SK-N-SH treated with all-trans-retinoic acid at 6 μM for 48 hours (cell line): ENCODE measurements around the gene ZNF236.

Source experiments
- ARNTL ChIP-seq: fragments of 450-650 bp; formaldehyde crosslinking; IDR thresholded peaks from 2 replicates; pipeline ENCODE4 v1.5.0; 2020; ENCODE audit warnings: low read depth, mild to moderate bottlenecking, moderate library complexity, borderline replicate concordance
- ESRRG ChIP-seq: fragments of 250-450 bp; sonication (Bioruptor Pico); IDR thresholded peaks from 2 replicates; pipeline ENCODE4 v1.6.1; 2021; ENCODE audit warnings: mild to moderate bottlenecking
- GLIS3 ChIP-seq: fragments of 250-450 bp; sonication (Bioruptor Pico); IDR thresholded peaks from 2 replicates; pipeline ENCODE4 v1.5.0; 2020; ENCODE audit warnings: mild to moderate bottlenecking, moderate library complexity
- ISL1 ChIP-seq: fragments of 250-450 bp; sonication (Bioruptor Pico); IDR thresholded peaks from 2 replicates; pipeline ENCODE4 v2.1.2; 2022; ENCODE audit warnings: mild to moderate bottlenecking, moderate library complexity
- OSR1 ChIP-seq: fragments of 250-450 bp; sonication (Bioruptor Pico); IDR thresholded peaks from 2 replicates; pipeline ENCODE4 v1.8.0; 2022; ENCODE audit warnings: moderate library complexity, mild to moderate bottlenecking, inconsistent platforms
- POU6F1 ChIP-seq: fragments of 250-450 bp; sonication (Bioruptor Pico); IDR thresholded peaks from 2 replicates; pipeline ENCODE4 v1.8.0; 2021; ENCODE audit warnings: low read depth, mild to moderate bottlenecking, moderate library complexity, borderline replicate concordance
- PPARA ChIP-seq: fragments of 250-450 bp; sonication (Bioruptor Pico); IDR thresholded peaks from 2 replicates; pipeline ENCODE4 v1.5.0; 2020; ENCODE audit warnings: mild to moderate bottlenecking, borderline replicate concordance
- RARB ChIP-seq: fragments of 250-450 bp; sonication (Bioruptor Pico); IDR thresholded peaks from 2 replicates; pipeline ENCODE4 v1.8.0; 2021; ENCODE audit warnings: mild to moderate bottlenecking, moderate library complexity
- ZFP3 ChIP-seq: fragments of 250-450 bp; sonication (Bioruptor Pico); IDR thresholded peaks from 2 replicates; pipeline ENCODE4 v1.5.0; 2020; ENCODE audit warnings: mild to moderate bottlenecking, moderate library complexity
- ZFP30 ChIP-seq: fragments of 450-650 bp; formaldehyde crosslinking; IDR thresholded peaks from 2 replicates; pipeline ENCODE4 v1.5.0; 2022; ENCODE audit warnings: mild to moderate bottlenecking, moderate library complexity
- ZNF565 ChIP-seq: fragments of 450-650 bp; formaldehyde crosslinking; conservative IDR thresholded peaks from 2 replicates; pipeline ENCODE4 v1.5.0; 2020; ENCODE audit warnings: low read depth, mild to moderate bottlenecking, moderate library complexity
- ZNF70 ChIP-seq: fragments of 450-650 bp; formaldehyde crosslinking; IDR thresholded peaks from 2 replicates; pipeline ENCODE4 v1.5.0; 2020; ENCODE audit warnings: mild to moderate bottlenecking, moderate library complexity
- ZNF8 ChIP-seq: fragments of 450-650 bp; formaldehyde crosslinking; IDR thresholded peaks from 2 replicates; pipeline ENCODE4 v1.5.0; 2020; ENCODE audit warnings: mild to moderate bottlenecking, moderate library complexity
- TF ChIP-seq, protein P1 (sequence below): fragments of 250-450 bp; sonication (Bioruptor Pico); IDR thresholded peaks from 2 replicates; pipeline ENCODE4 v1.5.1; 2020; ENCODE audit warnings: low read depth, mild to moderate bottlenecking, moderate library complexity

- TF ChIP-seq ZNF8 (no peak), GLIS3 (CRISPR knock-in tag) (no peak), ZFP3 (CRISPR knock-in tag) (no peak), ZNF70 (CRISPR knock-in tag) (no peak), POU6F1 (CRISPR knock-in tag) (no peak), PPARA (no peak), ZFP30 (no peak), RARB (CRISPR knock-in tag) (no peak), ISL1 (CRISPR knock-in tag) (no peak), ESRRG (no peak), OSR1 (CRISPR knock-in tag) (no peak), ARNTL (no peak), ZNF565 (CRISPR knock-in tag) (no peak)
- TF ChIP-seq, protein P1, sequence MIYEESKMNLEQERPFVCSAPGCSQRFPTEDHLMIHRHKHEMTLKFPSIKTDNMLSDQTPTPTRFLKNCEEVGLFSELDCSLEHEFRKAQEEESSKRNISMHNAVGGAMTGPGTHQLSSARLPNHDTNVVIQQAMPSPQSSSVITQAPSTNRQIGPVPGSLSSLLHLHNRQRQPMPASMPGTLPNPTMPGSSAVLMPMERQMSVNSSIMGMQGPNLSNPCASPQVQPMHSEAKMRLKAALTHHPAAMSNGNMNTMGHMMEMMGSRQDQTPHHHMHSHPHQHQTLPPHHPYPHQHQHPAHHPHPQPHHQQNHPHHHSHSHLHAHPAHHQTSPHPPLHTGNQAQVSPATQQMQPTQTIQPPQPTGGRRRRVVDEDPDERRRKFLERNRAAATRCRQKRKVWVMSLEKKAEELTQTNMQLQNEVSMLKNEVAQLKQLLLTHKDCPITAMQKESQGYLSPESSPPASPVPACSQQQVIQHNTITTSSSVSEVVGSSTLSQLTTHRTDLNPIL (CRISPR knock-in tag) = no peak
Measured at GRCh38 chr18:76881744-76882143, 59.4 kb downstream of the ZNF236 start.
